K562 (cell line): ENCODE measurements around the gene GANAB. TPM values are rescaled to one million over a fixed set of nuclear protein-coding genes. Genes with fewer than 3 reads are reported as not detected.

Experiments
- ARID1B ChIP-seq: fragments of 450-650 bp; IDR thresholded peaks from 2 replicates; pipeline ENCODE4 v1.6.1; 2016; ENCODE audit warnings: antibody characterized with exemption, mild to moderate bottlenecking, inconsistent platforms
- MAFF ChIP-seq: IDR thresholded peaks from 2 replicates; pipeline ENCODE4 v1.6.1; 2012; ENCODE audit warnings: low read length, improper control_type of control experiment
- NONO ChIP-seq, 2 experiments: fragments of 200-400 bp in 1 of 2; fragments of 450-650 bp in 1 of 2; formaldehyde crosslinking in 1 of 2; IDR thresholded peaks; 2 replicates each; pipeline ENCODE4 v1.6.1; 2017; ENCODE audit warnings: low read depth in 2 of 2, mild to moderate bottlenecking in 2 of 2, moderate library complexity in 2 of 2, low read length in 1 of 2
- RBBP5 ChIP-seq: fragments of 200-600 bp; sonication (generic); IDR thresholded peaks from 2 replicates; pipeline ENCODE4 v1.6.1; 2012; ENCODE audit warnings: borderline replicate concordance, mild to moderate bottlenecking, low read length, control low read depth, inconsistent platforms; ENCODE audit not compliant: insufficient read depth, poor library complexity, severe bottlenecking
- RBM39 ChIP-seq: fragments of 200-400 bp; formaldehyde crosslinking; optimal IDR thresholded peaks from 2 replicates; pipeline ENCODE3; 2018; ENCODE audit warnings: low read depth, low read length
- TRIM24 ChIP-seq, 2 experiments: fragments of 450-650 bp; IDR thresholded peaks; 2 replicates each; pipeline ENCODE4 v1.6.1; 2016
- ZNF282 ChIP-seq: sonication (generic); formaldehyde crosslinking; IDR thresholded peaks from 2 replicates; pipeline ENCODE4 v1.8.1; 2023; ENCODE audit warnings: missing genetic modification reagents
- polyA plus RNA-seq, 8 experiments: library from polyadenylated mRNA; depleted of rRNA in 4 of 8; stranded (reverse) in 5 of 8; unstranded in 3 of 8; fragments of >200 nt; fragmentation: Nextera tagmentation in 2 of 8; fragmentation: Illumina TruSeq in 1 of 8; extraction: Ambion mirVana in 2 of 8; extraction: Trizol in 1 of 8; gene quantifications; 2 replicates each; pipeline versions ENCODE4 v1.2.1 to v1.2.3, GENCODE V29; 2011 to 2014; ENCODE audit warnings: inconsistent platforms in 1 of 8, missing spikeins in 1 of 8
- total RNA-seq, 7 experiments: library from RNA; depleted of rRNA in 6 of 7; stranded (reverse); fragments of >200 nt in 6 of 7; fragmentation: Illumina TruSeq in 2 of 7; extraction: Trizol in 2 of 7; gene quantifications; 2 replicates each; pipeline versions ENCODE4 v1.2.1 to v1.2.3, GENCODE V29; 2011 to 2021; ENCODE audit warnings: low replicate concordance in 1 of 7
- TF ChIP-seq, protein P1 (sequence below), 2 experiments: fragments of 450-650 bp; formaldehyde crosslinking in 1 of 2; IDR thresholded peaks; 2 replicates each; pipeline versions ENCODE4 v1.4.0 to v1.6.1; 2014 to 2020; ENCODE audit warnings: mild to moderate bottlenecking in 2 of 2, borderline replicate concordance in 1 of 2, low read depth in 1 of 2
- TF ChIP-seq, protein P2 (sequence below): fragments of 450-650 bp; IDR thresholded peaks from 2 replicates; pipeline ENCODE4 v1.6.1; 2016; ENCODE audit warnings: mild to moderate bottlenecking, moderate library complexity

GANAB gene
- total and polyA plus RNA-seq, 9 of the 15 experiments (the other 6 are each of a cell fraction or from before 2014, with no cell fraction given) = 6.5 to 284 (median 161) TPM

DNA sequence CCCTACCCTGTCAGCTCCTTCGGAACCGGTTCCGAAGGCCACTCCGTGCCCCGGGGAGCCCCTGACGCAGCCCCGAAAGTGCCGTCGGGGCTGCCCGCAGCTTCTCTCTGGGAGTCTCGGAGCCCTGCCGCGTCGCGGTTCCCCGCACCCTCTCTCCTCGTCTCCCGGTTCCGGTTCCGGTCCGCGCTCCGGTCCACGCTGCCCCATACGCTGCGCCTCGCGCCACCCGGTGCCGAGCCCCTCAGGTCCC lies 45.4 kb downstream of the GANAB start (continued):
- TF ChIP-seq, protein P1, sequence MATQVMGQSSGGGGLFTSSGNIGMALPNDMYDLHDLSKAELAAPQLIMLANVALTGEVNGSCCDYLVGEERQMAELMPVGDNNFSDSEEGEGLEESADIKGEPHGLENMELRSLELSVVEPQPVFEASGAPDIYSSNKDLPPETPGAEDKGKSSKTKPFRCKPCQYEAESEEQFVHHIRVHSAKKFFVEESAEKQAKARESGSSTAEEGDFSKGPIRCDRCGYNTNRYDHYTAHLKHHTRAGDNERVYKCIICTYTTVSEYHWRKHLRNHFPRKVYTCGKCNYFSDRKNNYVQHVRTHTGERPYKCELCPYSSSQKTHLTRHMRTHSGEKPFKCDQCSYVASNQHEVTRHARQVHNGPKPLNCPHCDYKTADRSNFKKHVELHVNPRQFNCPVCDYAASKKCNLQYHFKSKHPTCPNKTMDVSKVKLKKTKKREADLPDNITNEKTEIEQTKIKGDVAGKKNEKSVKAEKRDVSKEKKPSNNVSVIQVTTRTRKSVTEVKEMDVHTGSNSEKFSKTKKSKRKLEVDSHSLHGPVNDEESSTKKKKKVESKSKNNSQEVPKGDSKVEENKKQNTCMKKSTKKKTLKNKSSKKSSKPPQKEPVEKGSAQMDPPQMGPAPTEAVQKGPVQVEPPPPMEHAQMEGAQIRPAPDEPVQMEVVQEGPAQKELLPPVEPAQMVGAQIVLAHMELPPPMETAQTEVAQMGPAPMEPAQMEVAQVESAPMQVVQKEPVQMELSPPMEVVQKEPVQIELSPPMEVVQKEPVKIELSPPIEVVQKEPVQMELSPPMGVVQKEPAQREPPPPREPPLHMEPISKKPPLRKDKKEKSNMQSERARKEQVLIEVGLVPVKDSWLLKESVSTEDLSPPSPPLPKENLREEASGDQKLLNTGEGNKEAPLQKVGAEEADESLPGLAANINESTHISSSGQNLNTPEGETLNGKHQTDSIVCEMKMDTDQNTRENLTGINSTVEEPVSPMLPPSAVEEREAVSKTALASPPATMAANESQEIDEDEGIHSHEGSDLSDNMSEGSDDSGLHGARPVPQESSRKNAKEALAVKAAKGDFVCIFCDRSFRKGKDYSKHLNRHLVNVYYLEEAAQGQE (IDR thresholded peaks at IDR 0.05; ENCODE audit: borderline replicate concordance) = no peak
- TF ChIP-seq, protein P1 (CRISPR knock-in tag; IDR thresholded peaks at IDR 0.05; ENCODE audit: low read depth) = no peak
- TF ChIP-seq RBBP5 = peak; percentile 91
- no peak for TF ChIP-seq MAFF
- no peak for TF ChIP-seq RBM39
- TF ChIP-seq NONO (IDR thresholded peaks at IDR 0.05; ENCODE audit: low read depth in 2 of 2, low read length in 1 of 2) = no peak
- TF ChIP-seq ZNF282 (CRISPR knock-in tag) = 0 out of 2 replicates have a peak, but pooled peaks have one; percentile 6
- TF ChIP-seq, protein P2, sequence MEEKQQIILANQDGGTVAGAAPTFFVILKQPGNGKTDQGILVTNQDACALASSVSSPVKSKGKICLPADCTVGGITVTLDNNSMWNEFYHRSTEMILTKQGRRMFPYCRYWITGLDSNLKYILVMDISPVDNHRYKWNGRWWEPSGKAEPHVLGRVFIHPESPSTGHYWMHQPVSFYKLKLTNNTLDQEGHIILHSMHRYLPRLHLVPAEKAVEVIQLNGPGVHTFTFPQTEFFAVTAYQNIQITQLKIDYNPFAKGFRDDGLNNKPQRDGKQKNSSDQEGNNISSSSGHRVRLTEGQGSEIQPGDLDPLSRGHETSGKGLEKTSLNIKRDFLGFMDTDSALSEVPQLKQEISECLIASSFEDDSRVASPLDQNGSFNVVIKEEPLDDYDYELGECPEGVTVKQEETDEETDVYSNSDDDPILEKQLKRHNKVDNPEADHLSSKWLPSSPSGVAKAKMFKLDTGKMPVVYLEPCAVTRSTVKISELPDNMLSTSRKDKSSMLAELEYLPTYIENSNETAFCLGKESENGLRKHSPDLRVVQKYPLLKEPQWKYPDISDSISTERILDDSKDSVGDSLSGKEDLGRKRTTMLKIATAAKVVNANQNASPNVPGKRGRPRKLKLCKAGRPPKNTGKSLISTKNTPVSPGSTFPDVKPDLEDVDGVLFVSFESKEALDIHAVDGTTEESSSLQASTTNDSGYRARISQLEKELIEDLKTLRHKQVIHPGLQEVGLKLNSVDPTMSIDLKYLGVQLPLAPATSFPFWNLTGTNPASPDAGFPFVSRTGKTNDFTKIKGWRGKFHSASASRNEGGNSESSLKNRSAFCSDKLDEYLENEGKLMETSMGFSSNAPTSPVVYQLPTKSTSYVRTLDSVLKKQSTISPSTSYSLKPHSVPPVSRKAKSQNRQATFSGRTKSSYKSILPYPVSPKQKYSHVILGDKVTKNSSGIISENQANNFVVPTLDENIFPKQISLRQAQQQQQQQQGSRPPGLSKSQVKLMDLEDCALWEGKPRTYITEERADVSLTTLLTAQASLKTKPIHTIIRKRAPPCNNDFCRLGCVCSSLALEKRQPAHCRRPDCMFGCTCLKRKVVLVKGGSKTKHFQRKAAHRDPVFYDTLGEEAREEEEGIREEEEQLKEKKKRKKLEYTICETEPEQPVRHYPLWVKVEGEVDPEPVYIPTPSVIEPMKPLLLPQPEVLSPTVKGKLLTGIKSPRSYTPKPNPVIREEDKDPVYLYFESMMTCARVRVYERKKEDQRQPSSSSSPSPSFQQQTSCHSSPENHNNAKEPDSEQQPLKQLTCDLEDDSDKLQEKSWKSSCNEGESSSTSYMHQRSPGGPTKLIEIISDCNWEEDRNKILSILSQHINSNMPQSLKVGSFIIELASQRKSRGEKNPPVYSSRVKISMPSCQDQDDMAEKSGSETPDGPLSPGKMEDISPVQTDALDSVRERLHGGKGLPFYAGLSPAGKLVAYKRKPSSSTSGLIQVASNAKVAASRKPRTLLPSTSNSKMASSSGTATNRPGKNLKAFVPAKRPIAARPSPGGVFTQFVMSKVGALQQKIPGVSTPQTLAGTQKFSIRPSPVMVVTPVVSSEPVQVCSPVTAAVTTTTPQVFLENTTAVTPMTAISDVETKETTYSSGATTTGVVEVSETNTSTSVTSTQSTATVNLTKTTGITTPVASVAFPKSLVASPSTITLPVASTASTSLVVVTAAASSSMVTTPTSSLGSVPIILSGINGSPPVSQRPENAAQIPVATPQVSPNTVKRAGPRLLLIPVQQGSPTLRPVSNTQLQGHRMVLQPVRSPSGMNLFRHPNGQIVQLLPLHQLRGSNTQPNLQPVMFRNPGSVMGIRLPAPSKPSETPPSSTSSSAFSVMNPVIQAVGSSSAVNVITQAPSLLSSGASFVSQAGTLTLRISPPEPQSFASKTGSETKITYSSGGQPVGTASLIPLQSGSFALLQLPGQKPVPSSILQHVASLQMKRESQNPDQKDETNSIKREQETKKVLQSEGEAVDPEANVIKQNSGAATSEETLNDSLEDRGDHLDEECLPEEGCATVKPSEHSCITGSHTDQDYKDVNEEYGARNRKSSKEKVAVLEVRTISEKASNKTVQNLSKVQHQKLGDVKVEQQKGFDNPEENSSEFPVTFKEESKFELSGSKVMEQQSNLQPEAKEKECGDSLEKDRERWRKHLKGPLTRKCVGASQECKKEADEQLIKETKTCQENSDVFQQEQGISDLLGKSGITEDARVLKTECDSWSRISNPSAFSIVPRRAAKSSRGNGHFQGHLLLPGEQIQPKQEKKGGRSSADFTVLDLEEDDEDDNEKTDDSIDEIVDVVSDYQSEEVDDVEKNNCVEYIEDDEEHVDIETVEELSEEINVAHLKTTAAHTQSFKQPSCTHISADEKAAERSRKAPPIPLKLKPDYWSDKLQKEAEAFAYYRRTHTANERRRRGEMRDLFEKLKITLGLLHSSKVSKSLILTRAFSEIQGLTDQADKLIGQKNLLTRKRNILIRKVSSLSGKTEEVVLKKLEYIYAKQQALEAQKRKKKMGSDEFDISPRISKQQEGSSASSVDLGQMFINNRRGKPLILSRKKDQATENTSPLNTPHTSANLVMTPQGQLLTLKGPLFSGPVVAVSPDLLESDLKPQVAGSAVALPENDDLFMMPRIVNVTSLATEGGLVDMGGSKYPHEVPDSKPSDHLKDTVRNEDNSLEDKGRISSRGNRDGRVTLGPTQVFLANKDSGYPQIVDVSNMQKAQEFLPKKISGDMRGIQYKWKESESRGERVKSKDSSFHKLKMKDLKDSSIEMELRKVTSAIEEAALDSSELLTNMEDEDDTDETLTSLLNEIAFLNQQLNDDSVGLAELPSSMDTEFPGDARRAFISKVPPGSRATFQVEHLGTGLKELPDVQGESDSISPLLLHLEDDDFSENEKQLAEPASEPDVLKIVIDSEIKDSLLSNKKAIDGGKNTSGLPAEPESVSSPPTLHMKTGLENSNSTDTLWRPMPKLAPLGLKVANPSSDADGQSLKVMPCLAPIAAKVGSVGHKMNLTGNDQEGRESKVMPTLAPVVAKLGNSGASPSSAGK = peak; percentile 69; the same call in 1 of the 2 replicates
- TF ChIP-seq ARID1B = no peak
- TF ChIP-seq TRIM24 (IDR thresholded peaks at IDR 0.05) = 0 out of 4 replicates have a peak, but pooled peaks of 1 of the 2 experiments have one; percentile 30
